ENCODE results near the gene FGF12.
A peak's percentile ranks its signal among the peaks of the same experiment; 100 is the strongest.

Gene FGF12

GRCh38 chr3:192156382-192156781, 571.0 kb downstream of the FGF12 start:
- no peak overlapping the region for H3K4me3 ChIP-seq (replicated peaks; ENCODE audit: low read depth, low read length)
- no peak for TF ChIP-seq CTCF (IDR thresholded peaks at IDR 0.05; ENCODE audit: low read length, missing control alignments)
- no peak for DNase-seq (ENCODE audit: low read depth)

GRCh38 chr3:192155194-192155593, 572.1 kb downstream of the FGF12 start:
- no peak for DNase-seq (ENCODE audit: low read depth)
- H3K4me3 ChIP-seq (replicated peaks; ENCODE audit: low read depth, low read length), result no peak overlapping the region
- no peak for TF ChIP-seq CTCF (IDR thresholded peaks at IDR 0.05; ENCODE audit: low read length, missing control alignments)

- H3K4me3 ChIP-seq (replicated peaks; ENCODE audit: low read depth, low read length), result no peak overlapping the region
- TF ChIP-seq CTCF (IDR thresholded peaks at IDR 0.05; ENCODE audit: low read length, missing control alignments), result no peak
- DNase-seq (ENCODE audit: low read depth), result no peak
Measured at GRCh38 chr3:192133271-192133670, 594.1 kb downstream of the FGF12 start.

- H3K4me3 ChIP-seq (replicated peaks; ENCODE audit: low read depth, low read length), result no peak overlapping the region
- peak; percentile 36 for DNase-seq (ENCODE audit: low read depth)
- TF ChIP-seq CTCF (IDR thresholded peaks at IDR 0.05; ENCODE audit: low read length, missing control alignments), result peak; percentile 50
Measured at GRCh38 chr3:192130534-192131132, 596.7 kb downstream of the FGF12 start.

- no peak for DNase-seq (ENCODE audit: low read depth)
- no peak for TF ChIP-seq CTCF (IDR thresholded peaks at IDR 0.05; ENCODE audit: low read length, missing control alignments)
- no peak overlapping the region for H3K4me3 ChIP-seq (replicated peaks; ENCODE audit: low read depth, low read length)
Measured at GRCh38 chr3:192129586-192129985, 597.8 kb downstream of the FGF12 start.

- no peak overlapping the region for H3K4me3 ChIP-seq (replicated peaks; ENCODE audit: low read depth, low read length)
- no peak for DNase-seq (ENCODE audit: low read depth)
- no peak for TF ChIP-seq CTCF (IDR thresholded peaks at IDR 0.05; ENCODE audit: low read length, missing control alignments)
Measured at GRCh38 chr3:192128922-192129321, 598.4 kb downstream of the FGF12 start.

GRCh38 chr3:192128060-192128459, 599.3 kb downstream of the FGF12 start:
- H3K4me3 ChIP-seq (replicated peaks; ENCODE audit: low read depth, low read length), result no peak overlapping the region
- no peak for DNase-seq (ENCODE audit: low read depth)
- TF ChIP-seq CTCF (IDR thresholded peaks at IDR 0.05; ENCODE audit: low read length, missing control alignments), result no peak
